DND-41 (cell line): ENCODE results near the gene KRTAP5-1.

Source experiments
- ATAC-seq: fragments of 200-7000 bp; cut with Tn5 transposase; 3 replicates; pipeline ENCODE4 v1.9.1; 2021; ENCODE audit warnings: low read depth; ENCODE audit not compliant: insufficient read depth
- DNase-seq: peaks from one replicate; pipeline ENCODE4 v3.0.0-alpha.2; 2020
- H2AFZ ChIP-seq: 2 replicates; pipeline ENCODE4 v1.6.0; 2012; ENCODE audit warnings: low read depth, low read length
- H3K27ac ChIP-seq: 2 replicates; pipeline ENCODE4 v1.5.1; 2012; ENCODE audit warnings: low read length, inconsistent platforms
- H3K27me3 ChIP-seq: fragments of 200-600 bp; sonication (generic); 2 replicates; pipeline ENCODE4 v1.6.0; 2012; ENCODE audit warnings: low read length, mild to moderate bottlenecking, inconsistent platforms; ENCODE audit not compliant: insufficient read depth, poor library complexity
- H3K36me3 ChIP-seq: 2 replicates; pipeline ENCODE4 v1.5.1; 2012; ENCODE audit warnings: low read length, inconsistent platforms; ENCODE audit not compliant: insufficient read depth
- H3K4me1 ChIP-seq: 2 replicates; pipeline ENCODE4 v1.5.1; 2012; ENCODE audit warnings: mild to moderate bottlenecking, low read length; ENCODE audit not compliant: insufficient read depth
- H3K4me2 ChIP-seq: 2 replicates; pipeline ENCODE4 v1.6.0; 2012; ENCODE audit warnings: mild to moderate bottlenecking, moderate library complexity, low read length, inconsistent platforms; ENCODE audit not compliant: insufficient read depth
- H3K4me3 ChIP-seq, 2 experiments: fragments of 200-600 bp in 1 of 2; shearing (Covaris generic) in 1 of 2; 2 replicates each; pipeline ENCODE4 v1.5.1; 2012 to 2016; ENCODE audit warnings: inconsistent platforms in 2 of 2, low read length in 2 of 2, mild to moderate bottlenecking in 2 of 2, low read depth in 1 of 2, moderate library complexity in 1 of 2
- H3K79me2 ChIP-seq: 2 replicates; pipeline ENCODE4 v1.6.0; 2012; ENCODE audit warnings: low read length, inconsistent platforms; ENCODE audit not compliant: insufficient read depth
- H3K9ac ChIP-seq: 2 replicates; pipeline ENCODE4 v1.6.0; 2012; ENCODE audit warnings: low read depth, mild to moderate bottlenecking, inconsistent platforms, low read length, moderate library complexity
- H3K9me3 ChIP-seq: 2 replicates; pipeline ENCODE4 v1.5.1; 2012; ENCODE audit warnings: low read length, moderate library complexity, mild to moderate bottlenecking, inconsistent platforms; ENCODE audit not compliant: insufficient read depth, severe bottlenecking
- H4K20me1 ChIP-seq: 2 replicates; pipeline ENCODE4 v1.6.0; 2012; ENCODE audit warnings: low read length; ENCODE audit not compliant: insufficient read depth
- EZH2 ChIP-seq: IDR thresholded peaks from 3 replicates; pipeline ENCODE4 v1.6.1; 2012; ENCODE audit warnings: borderline replicate concordance, low read depth, mild to moderate bottlenecking, moderate library complexity, low read length, inconsistent platforms; ENCODE audit not compliant: severe bottlenecking
- TF ChIP-seq, protein P1 (sequence below): IDR thresholded peaks from 2 replicates; pipeline ENCODE4 v1.5.1; 2012; ENCODE audit warnings: borderline replicate concordance, low read length, moderate library complexity, mild to moderate bottlenecking; ENCODE audit not compliant: poor library complexity, severe bottlenecking; ENCODE audit errors: extremely low read depth

The KRTAP5-1 gene

DNA sequence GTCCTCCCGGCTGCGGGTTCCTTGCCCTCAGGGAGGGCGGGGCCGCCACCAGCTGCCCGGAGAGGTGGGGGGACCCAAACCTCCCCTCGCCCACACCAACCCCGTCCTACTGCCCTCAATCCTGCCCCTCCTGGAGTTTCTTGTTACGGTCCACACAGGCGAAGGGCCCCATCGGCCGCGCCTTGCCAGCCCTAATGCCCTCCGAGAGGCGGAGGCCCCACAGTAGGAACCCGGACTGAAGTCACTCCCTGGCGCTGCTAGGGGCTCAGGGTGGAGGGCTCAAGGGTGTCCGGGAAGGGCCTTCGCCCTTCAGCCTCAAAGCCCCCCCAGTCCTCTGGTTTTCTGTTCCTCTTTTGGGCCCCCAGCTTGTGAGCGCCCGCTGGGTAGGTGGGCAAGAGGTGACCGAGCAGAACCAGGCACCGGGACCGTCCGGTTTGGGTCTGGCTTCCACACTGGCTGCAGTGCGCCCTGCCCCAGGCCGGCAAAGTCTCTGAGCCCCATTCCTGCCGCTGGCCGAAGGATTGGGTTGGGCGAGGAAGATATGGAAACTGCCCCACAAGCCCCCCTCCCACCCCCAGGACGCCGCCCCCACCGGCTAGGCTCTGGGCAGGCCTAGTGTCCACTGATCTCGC is 37.5 kb downstream of the KRTAP5-1 start:
- no peaks in the 10 kb centered on the region for H3K79me2 ChIP-seq
- H3K4me3 ChIP-seq = no peak overlapping the region
- no peak overlapping the region for H3K9ac ChIP-seq

DNA sequence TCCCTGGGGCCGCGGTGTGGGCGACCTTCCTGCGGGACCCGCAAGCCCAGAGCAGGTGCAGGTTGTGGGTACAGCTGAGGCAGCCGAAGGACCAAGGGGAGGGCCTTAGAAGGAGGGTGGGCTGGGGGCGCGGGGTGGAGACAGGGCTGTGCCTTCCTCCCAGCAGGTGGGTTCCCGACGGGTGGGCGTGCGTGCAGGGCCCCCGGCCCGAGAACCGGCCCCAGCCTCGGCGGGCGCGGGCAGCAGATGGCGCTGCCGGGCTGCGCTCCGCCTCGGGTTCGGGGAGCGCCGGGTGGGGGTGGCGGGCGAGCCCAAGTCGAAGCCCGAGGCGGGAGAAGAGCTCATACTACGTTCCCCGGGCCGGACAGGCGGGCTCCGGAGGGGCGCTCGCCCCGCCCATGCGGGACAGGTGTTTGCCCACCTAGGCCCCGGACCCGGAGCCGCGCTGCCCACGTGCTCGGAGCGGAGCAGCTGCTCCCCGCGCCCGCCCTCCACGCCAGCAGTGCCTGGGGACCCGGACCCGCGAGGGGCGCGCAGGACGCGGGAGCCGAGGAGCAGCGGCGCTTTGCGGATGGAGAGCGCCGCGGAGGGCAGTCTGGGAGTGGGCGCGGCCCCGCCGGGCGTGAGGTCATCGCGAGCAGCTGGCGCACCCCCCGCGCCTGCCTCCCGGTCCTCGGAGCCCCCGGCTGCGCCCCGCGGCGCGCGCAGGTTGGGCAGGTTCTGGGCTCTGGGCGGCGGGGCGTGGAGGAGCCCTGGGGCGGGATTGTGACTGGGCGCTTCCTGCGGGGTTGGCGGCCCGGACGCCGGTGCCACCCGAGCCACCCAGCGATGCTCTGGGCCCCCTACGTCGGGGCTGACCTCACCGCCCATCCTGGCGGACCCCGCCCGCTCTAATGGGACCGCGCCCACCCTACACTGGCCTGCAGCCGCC is 38.3 kb downstream of the KRTAP5-1 start:
- peaks cover 5% of the 10 kb centered on the region for H3K27me3 ChIP-seq
- no peak overlapping the region for H3K27ac ChIP-seq
- no peaks in the 10 kb centered on the region for H3K36me3 ChIP-seq
- DNase-seq = no peak
- no peak for ATAC-seq
- H3K9ac ChIP-seq = no peak overlapping the region
- H3K4me2 ChIP-seq = no peak overlapping the region
- no peaks in the 10 kb centered on the region for H3K4me1 ChIP-seq
- H3K9me3 ChIP-seq = no peaks in the 10 kb centered on the region
- no peaks in the 10 kb centered on the region for H3K79me2 ChIP-seq
- H4K20me1 ChIP-seq = no peaks in the 10 kb centered on the region
- H3K4me3 ChIP-seq = no peak overlapping the region
- no peak for TF ChIP-seq EZH2
- TF ChIP-seq, protein P1, sequence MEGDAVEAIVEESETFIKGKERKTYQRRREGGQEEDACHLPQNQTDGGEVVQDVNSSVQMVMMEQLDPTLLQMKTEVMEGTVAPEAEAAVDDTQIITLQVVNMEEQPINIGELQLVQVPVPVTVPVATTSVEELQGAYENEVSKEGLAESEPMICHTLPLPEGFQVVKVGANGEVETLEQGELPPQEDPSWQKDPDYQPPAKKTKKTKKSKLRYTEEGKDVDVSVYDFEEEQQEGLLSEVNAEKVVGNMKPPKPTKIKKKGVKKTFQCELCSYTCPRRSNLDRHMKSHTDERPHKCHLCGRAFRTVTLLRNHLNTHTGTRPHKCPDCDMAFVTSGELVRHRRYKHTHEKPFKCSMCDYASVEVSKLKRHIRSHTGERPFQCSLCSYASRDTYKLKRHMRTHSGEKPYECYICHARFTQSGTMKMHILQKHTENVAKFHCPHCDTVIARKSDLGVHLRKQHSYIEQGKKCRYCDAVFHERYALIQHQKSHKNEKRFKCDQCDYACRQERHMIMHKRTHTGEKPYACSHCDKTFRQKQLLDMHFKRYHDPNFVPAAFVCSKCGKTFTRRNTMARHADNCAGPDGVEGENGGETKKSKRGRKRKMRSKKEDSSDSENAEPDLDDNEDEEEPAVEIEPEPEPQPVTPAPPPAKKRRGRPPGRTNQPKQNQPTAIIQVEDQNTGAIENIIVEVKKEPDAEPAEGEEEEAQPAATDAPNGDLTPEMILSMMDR = no peak
- H2AFZ ChIP-seq = no peak overlapping the region

More for the DNA sequence above, 37.5 kb downstream of the KRTAP5-1 start:
- no peaks in the 10 kb centered on the region for H3K4me1 ChIP-seq
- no peak overlapping the region for H3K27ac ChIP-seq
- no peak for ATAC-seq
- no peaks in the 10 kb centered on the region for H3K9me3 ChIP-seq
- TF ChIP-seq, protein P1 = no peak
- TF ChIP-seq EZH2 = no peak
- no peaks in the 10 kb centered on the region for H4K20me1 ChIP-seq
- H3K27me3 ChIP-seq = peaks cover 5% of the 10 kb centered on the region
- H3K4me2 ChIP-seq = no peak overlapping the region
- H2AFZ ChIP-seq = no peak overlapping the region
- H3K36me3 ChIP-seq = no peaks in the 10 kb centered on the region
- DNase-seq = no peak

DNA sequence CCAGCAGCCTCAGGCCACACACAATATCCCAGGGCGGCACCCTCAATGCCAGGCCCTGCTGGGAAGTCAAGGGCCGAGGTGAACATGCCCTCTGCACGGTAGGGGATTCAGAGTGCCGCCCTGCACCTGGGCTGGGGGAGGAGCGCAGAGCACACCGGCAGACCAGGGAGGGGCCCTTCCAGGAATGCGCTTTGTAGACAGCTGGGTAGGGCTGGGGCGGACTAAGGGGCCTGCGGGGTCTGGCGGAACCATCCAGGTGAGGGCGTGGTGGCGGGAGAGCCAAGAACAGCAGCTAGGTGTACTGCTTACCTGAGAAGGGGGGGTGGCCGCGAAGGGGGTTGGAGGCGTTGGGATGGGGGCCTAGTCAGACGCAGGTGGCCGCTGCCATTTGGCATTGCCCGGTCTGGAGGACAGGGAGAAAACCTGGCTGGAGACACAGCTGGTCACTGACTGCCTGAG is 39.0 kb downstream of the KRTAP5-1 start:
- H4K20me1 ChIP-seq = no peaks in the 10 kb centered on the region
- no peak overlapping the region for H2AFZ ChIP-seq
- no peak overlapping the region for H3K4me3 ChIP-seq
- no peak overlapping the region for H3K9ac ChIP-seq
- no peak for TF ChIP-seq EZH2
- TF ChIP-seq, protein P1 = no peak
- no peaks in the 10 kb centered on the region for H3K36me3 ChIP-seq
- no peaks in the 10 kb centered on the region for H3K9me3 ChIP-seq
- H3K4me1 ChIP-seq = no peaks in the 10 kb centered on the region
- H3K79me2 ChIP-seq = no peaks in the 10 kb centered on the region
- ATAC-seq (no peak), DNase-seq (no peak)
- no peak overlapping the region for H3K4me2 ChIP-seq
- H3K27me3 ChIP-seq = peaks cover 5% of the 10 kb centered on the region
- no peak overlapping the region for H3K27ac ChIP-seq
